Suprapubic skin (tissue), 4 donors: ENCODE measurements around the gene ATF7IP.

Experiments used
- CTCF ChIP-seq, 2 donors: fragments of 200-600 bp in 1 of 2; fragments of 450-650 bp in 1 of 2; sonication (generic) in 1 of 2; IDR thresholded peaks; one replicate each; pipeline ENCODE4 v1.5.1; 2016 to 2019; ENCODE audit warnings: antibody characterized with exemption in 2 of 2, mild to moderate bottlenecking in 1 of 2, moderate library complexity in 1 of 2
- POLR2A ChIP-seq, 2 donors: fragments of 450-650 bp; IDR thresholded peaks; one replicate each; pipeline ENCODE4 v1.6.1; 2017; ENCODE audit warnings: antibody characterized with exemption in 2 of 2, mild to moderate bottlenecking in 2 of 2, moderate library complexity in 2 of 2
- POLR2AphosphoS5 ChIP-seq, 3 donors: sonication (generic); formaldehyde crosslinking; IDR thresholded peaks; one replicate each; pipeline ENCODE4 v1.6.1; 2017; ENCODE audit warnings: antibody characterized with exemption in 3 of 3

- TF ChIP-seq CTCF (IDR thresholded peaks at IDR 0.05) (no peak), POLR2A (IDR thresholded peaks at IDR 0.05) (no peak), POLR2AphosphoS5 (IDR thresholded peaks at IDR 0.05) (no peak)
Measured at GRCh38 chr12:14390870-14391530, 25.5 kb downstream of the ATF7IP start.
